Endodermal cell (in vitro differentiated cells): Measurements from ENCODE around the gene MAPT. TPM values are rescaled to one million over a fixed set of nuclear protein-coding genes. Genes with fewer than 3 reads are reported as not detected.
A peak's percentile ranks its signal among the peaks of the same experiment; 100 is the strongest.

Source experiments
- DNase-seq: peaks from one replicate; pipeline ENCODE4 v3.0.0-alpha.2; 2017
- H3K27ac ChIP-seq: 2 replicates; pipeline ENCODE4 v1.5.1; 2013; ENCODE audit warnings: mild to moderate bottlenecking, low read depth, low read length, moderate library complexity
- H3K27me3 ChIP-seq: 2 replicates; pipeline ENCODE4 v1.6.1; 2013; ENCODE audit warnings: mild to moderate bottlenecking, low read length, moderate library complexity; ENCODE audit not compliant: insufficient read depth, control insufficient read depth, poor library complexity, severe bottlenecking
- H3K36me3 ChIP-seq: 2 replicates; pipeline ENCODE4 v1.7.0; 2013; ENCODE audit warnings: mild to moderate bottlenecking, low read length, moderate library complexity; ENCODE audit not compliant: control insufficient read depth, insufficient read depth
- H3K4me1 ChIP-seq: one replicate; pipeline ENCODE4 v1.7.0; 2013; ENCODE audit warnings: low read length; ENCODE audit not compliant: control insufficient read depth, insufficient read depth
- H3K4me3 ChIP-seq: 2 replicates; pipeline ENCODE4 v1.5.1; 2013; ENCODE audit warnings: mild to moderate bottlenecking, low read length, moderate library complexity
- H3K9ac ChIP-seq: 2 replicates; pipeline ENCODE4 v1.6.1; 2013; ENCODE audit warnings: mild to moderate bottlenecking, low read length, moderate library complexity; ENCODE audit not compliant: poor library complexity, severe bottlenecking; ENCODE audit errors: extremely low read depth
- H3K9me3 ChIP-seq: 2 replicates; pipeline ENCODE4 v1.6.1; 2013; ENCODE audit warnings: mild to moderate bottlenecking, low read length, moderate library complexity; ENCODE audit not compliant: control insufficient read depth
- H3K27ac Mint-ChIP-seq: 2 replicates; pipeline ENCODE4 v1.8.0; 2020; ENCODE audit warnings: mixed read lengths
- H3K27me3 Mint-ChIP-seq: 2 replicates; pipeline ENCODE4 v1.8.0; 2021; ENCODE audit warnings: mild to moderate bottlenecking, mixed read lengths; ENCODE audit not compliant: insufficient read depth
- H3K36me3 Mint-ChIP-seq: 2 replicates; pipeline ENCODE4 v1.8.0; 2020; ENCODE audit warnings: low read depth, mixed read lengths
- H3K4me1 Mint-ChIP-seq: 2 replicates; pipeline ENCODE4 v1.8.0; 2020; ENCODE audit warnings: mixed read lengths
- H3K4me3 Mint-ChIP-seq: 2 replicates; pipeline ENCODE4 v1.8.0; 2020; ENCODE audit warnings: mild to moderate bottlenecking, moderate library complexity, mixed read lengths
- H3K9me3 Mint-ChIP-seq: 2 replicates; pipeline ENCODE4 v1.8.0; 2020; ENCODE audit warnings: mild to moderate bottlenecking, mixed read lengths
- CTCF ChIP-seq: fragments of 200-600 bp; sonication (generic); conservative IDR thresholded peaks from 2 replicates; pipeline ENCODE4 v1.5.0; 2021; ENCODE audit warnings: antibody characterized with exemption, mild to moderate bottlenecking
- WGBS, 2 experiments: methylation state at CpG; one replicate each; pipeline versions ENCODE4 v1.1.5 to v1.1.7; 2013; ENCODE audit warnings: missing lambda C conversion rate in 2 of 2, mixed read lengths in 1 of 2; ENCODE audit not compliant: insufficient coverage in 1 of 2, insufficient read length in 1 of 2; 5-methylcytosine and 5-hydroxymethylcytosine counted together
- total RNA-seq, 2 donors: library from RNA; stranded (reverse); fragmentation: NEBNext Ultra II Directional in 1 of 2; extraction: Animal tissue kit (Norgen Biotek cat#: 25700) in 1 of 2; gene quantifications; 2 replicates in 1 of 2; 3 replicates in 1 of 2; pipeline ENCODE4 v1.2.1, GENCODE V29; 2021

Gene MAPT
- total RNA-seq, 2 donors from 2014 or later, result 0.69 to 0.73 TPM

- peak overlapping the region; percentile 60 for H3K4me3 ChIP-seq
- no peak overlapping the region for H3K9ac ChIP-seq
- Mint-ChIP-seq H3K27me3 (no peaks in the 10 kb centered on the region), H3K9me3 (peaks cover 4% of the 10 kb centered on the region), H3K4me1 (peaks cover 27% of the 10 kb centered on the region), H3K27ac (peak overlapping the region; percentile 63), H3K4me3 (no peak overlapping the region), H3K36me3 (peaks cover 25% of the 10 kb centered on the region)
- no peaks in the 10 kb centered on the region for H3K27me3 ChIP-seq
- no peak for TF ChIP-seq CTCF
- DNase-seq, result no peak
- peak overlapping the region; percentile 12 for H3K27ac ChIP-seq
- peaks cover 18% of the 10 kb centered on the region for H3K4me1 ChIP-seq
- 80% methylated on average over 3 of the region's 5 CpGs; no CpG with 5 or more reads in 1 of the 2 experiments for WGBS, 2 experiments
- H3K9me3 ChIP-seq, result no peaks in the 10 kb centered on the region
- H3K36me3 ChIP-seq, result peaks cover 48% of the 10 kb centered on the region
Measured at GRCh38 chr17:46071796-46072195, 177.4 kb downstream of the MAPT start.

- Mint-ChIP-seq H3K4me3 (no peak overlapping the region), H3K4me1 (peaks cover 30% of the 10 kb centered on the region), H3K27me3 (no peaks in the 10 kb centered on the region), H3K9me3 (peaks cover 5% of the 10 kb centered on the region), H3K36me3 (peaks cover 19% of the 10 kb centered on the region), H3K27ac (peak overlapping the region; percentile 26)
- H3K9me3 ChIP-seq, result no peaks in the 10 kb centered on the region
- H3K27me3 ChIP-seq, result no peaks in the 10 kb centered on the region
- TF ChIP-seq CTCF, result no peak
- no peak for DNase-seq
- peaks cover 18% of the 10 kb centered on the region for H3K4me1 ChIP-seq
- H3K9ac ChIP-seq, result no peak overlapping the region
- H3K27ac ChIP-seq, result no peak overlapping the region
- H3K36me3 ChIP-seq, result peaks cover 44% of the 10 kb centered on the region
- no peak overlapping the region for H3K4me3 ChIP-seq
- no CpG with 5 or more reads among the region's 1 CpG for WGBS, 2 experiments
Measured at GRCh38 chr17:46072998-46073397, 178.6 kb downstream of the MAPT start.

GRCh38 chr17:46074540-46074939 lies 180.2 kb downstream of the MAPT start:
- peaks cover 30% of the 10 kb centered on the region for H3K36me3 Mint-ChIP-seq
- Histone ChIP-seq H3K36me3 (peaks cover 44% of the 10 kb centered on the region), H3K27me3 (no peaks in the 10 kb centered on the region), H3K27ac (no peak overlapping the region), H3K9ac (no peak overlapping the region), H3K9me3 (no peaks in the 10 kb centered on the region), H3K4me1 (peaks cover 20% of the 10 kb centered on the region), H3K4me3 (no peak overlapping the region)
- DNase-seq, result no peak
- H3K27me3 Mint-ChIP-seq, result no peaks in the 10 kb centered on the region
- no peak for TF ChIP-seq CTCF
- no peak overlapping the region for H3K27ac Mint-ChIP-seq
- no peak overlapping the region for H3K4me3 Mint-ChIP-seq
- H3K4me1 Mint-ChIP-seq, result peaks cover 34% of the 10 kb centered on the region
- no CpG with 5 or more reads among the region's 1 CpG for WGBS, 2 experiments
- peaks cover 5% of the 10 kb centered on the region for H3K9me3 Mint-ChIP-seq

Other genes starting within 250 kb of the MAPT start
- 1 to 10 TPM in 1 of 2 donors, under 1 TPM in 1; 0.81 to 1.8 TPM for gene CRHR1, start 110.2 kb upstream of the MAPT start, total RNA-seq
- gene SPPL2C, start 49.7 kb upstream of the MAPT start, total RNA-seq, result not detected
- not detected for gene STH, start 104.7 kb downstream of the MAPT start, total RNA-seq